Brain pericyte (primary cell): ENCODE results near the gene TRUB2.
A peak's percentile ranks its signal among the peaks of the same experiment; 100 is the strongest.
"Not testable (repeated sequence)": the region's sequence is repeated elsewhere in the genome, so short reads cannot be mapped to it uniquely, and the experiment has no call there.

Source experiments
- DNase-seq: peaks from one replicate; pipeline ENCODE4 v3.0.0-alpha.2; 2012; ENCODE audit warnings: low read depth, low spot score

Gene TRUB2

DNA sequence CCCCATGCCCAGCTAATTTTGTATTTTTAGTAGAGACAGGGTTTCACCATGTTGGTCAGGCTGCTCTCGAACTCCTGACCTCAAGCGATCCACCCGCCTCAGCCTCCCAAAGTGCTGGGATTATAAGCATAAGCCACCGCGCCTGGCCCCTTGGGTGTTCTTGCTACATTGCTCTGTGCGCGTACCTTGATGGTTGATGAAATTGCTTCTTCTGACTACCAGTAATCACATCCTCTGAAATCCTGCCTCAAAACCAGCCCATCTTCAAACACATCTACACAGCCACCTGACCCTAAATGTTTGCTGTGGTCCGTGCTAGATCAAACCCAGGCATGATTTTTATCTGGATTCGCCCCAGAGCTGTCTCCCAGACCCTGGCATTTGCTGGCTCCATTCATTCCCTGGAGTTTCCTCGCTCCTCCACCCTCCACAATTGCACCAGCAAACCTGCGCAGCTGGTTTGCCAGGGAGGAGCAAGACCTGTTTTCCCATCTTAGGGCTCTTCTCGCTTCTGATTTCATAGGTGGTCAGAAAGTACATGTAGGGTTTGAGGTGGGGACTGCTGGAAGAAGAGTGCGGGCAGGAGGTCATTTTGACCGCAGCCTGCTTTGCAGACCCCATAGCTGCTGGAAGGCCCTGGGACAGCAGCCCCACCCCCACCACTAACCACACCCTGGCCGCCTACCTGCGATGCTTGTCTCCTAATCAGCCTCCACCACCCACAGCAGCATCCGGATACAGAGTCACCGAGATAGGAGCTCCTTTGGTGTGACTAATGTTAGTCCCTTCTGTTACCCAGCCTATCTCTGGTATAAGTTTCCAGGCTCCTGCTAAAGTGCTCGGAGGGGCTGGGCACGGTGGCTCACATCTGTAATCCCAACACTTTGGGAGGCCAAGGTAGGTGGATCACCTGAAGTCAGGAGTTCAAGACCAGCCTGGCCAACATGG lies 23.4 kb downstream of the TRUB2 start:
- DNase-seq: no peak

DNA sequence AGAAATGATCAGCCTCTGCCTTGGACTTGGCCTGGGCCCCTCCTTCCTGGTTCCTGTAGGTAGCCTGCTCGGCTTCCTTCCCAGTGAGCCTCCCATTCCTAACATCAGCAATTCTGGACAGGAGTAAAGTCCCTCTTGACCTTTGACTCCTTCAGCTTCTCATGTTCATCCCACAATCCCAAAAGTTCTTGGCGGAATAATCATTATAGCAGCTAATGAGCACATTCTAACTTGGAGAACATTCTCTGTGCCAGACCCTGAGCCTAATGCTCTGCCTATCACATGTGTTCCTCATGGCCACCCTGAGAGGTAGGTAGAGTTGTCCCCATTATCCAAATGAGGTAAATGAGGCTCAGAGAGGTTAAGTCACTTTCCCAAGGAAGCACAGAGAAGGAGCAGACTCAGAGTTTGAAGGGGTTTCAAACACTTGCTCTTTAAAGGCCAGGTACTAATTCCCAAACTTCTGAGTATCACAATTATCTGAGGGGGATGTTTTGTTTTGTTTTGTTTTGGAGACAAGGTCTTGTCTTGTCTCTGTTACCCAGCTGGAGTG lies 24.9 kb downstream of the TRUB2 start:
- DNase-seq: no peak

DNA sequence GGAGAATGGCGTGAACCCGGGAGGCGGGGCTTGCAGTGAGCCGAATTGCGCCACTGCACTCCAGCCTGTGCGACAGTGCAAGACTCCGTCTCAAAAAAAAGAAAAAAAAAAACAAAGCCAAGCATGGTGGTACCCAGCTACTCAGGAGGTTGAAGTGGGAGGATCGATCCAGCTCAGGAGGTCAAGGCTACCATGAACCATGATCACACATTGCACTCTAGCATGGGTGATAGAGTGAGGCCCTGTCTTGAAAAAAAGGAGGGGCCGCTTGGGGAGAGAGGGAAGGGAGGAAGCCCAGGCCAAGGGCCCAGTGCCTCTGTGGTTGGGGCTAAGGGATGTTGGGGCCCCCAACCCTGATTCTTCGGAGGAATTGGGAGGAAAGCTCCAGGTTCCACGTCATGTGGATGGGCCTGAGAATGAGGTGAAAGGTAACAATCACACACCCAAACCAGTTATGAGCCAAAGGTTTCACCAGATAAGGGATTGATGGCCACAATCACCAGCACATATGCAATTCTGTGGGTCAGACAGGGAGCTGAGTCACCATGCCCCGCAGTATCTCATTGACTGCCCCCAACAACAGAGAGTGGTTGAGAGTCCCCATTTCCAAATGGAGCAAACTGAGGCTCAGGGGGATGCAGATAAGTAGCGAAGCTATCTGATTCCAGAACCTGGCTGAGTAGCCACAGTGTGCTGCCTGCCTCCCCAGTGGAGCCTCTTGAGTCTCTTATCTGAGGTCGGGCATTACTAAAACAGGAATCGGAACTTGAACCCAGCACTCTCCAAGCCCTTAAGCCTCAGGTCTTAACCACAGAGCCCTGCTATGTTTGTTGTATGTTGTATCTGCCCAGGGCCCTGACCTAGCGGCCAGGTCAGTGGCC lies 25.7 kb downstream of the TRUB2 start:
- DNase-seq: no peak

DNA sequence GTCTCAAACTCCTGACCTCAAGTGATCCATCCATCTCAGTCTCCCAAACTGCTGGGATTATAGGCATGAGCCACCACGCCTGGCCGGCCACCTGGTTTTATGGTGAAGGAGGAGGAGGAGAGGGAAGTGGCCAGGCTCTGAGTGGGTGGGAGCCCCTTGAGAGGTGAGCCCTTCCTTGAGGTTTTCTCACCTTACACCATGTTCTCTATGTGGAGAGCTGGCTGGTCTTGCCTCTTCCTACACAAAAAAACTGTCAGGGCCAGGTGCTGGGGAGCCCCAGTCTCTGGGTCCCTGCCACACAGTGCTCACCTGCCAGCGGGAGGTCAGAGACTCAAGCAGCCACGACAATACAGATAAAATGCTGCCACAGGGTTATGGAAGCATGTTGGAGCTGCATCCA lies 28.1 kb downstream of the TRUB2 start:
- DNase-seq: no peak

DNA sequence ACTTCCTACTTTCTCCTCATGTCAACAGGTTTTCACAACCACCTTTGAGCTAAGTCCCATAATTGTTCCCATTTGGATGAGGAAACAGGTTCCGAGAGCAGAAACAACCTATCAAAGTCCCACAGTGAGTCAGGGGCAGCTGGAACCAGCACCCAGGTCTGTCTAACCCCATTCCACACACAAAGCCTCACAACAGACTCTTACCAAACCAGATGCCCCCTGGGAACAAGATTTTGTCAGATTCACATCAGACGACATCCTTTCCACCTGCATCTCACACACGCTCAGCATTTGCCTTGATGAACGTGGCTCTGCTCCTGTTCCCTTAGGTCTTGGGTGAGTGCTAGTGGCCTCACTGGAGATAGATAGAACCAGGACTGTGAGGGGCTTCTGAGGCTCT lies 29.2 kb downstream of the TRUB2 start:
- no peak for DNase-seq

DNA sequence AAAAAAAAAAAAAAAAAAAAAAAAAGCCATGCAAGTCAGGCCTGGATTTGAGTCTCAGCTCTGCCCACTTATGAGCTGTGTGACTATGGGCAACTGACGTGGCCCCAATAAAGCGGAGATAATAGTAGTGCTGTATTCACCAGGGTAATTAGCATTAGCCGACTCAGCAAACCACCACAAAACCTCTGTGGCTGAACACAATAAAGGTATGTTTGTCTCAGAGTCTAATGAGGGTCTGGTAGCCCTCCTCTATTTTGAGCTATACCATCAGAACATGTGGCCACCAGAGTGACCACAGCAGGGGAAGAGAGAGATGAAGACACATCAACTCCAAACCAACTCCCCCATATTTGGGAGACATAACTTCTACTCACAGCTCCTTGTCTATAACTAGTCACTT lies 30.2 kb downstream of the TRUB2 start:
- no peak for DNase-seq

DNA sequence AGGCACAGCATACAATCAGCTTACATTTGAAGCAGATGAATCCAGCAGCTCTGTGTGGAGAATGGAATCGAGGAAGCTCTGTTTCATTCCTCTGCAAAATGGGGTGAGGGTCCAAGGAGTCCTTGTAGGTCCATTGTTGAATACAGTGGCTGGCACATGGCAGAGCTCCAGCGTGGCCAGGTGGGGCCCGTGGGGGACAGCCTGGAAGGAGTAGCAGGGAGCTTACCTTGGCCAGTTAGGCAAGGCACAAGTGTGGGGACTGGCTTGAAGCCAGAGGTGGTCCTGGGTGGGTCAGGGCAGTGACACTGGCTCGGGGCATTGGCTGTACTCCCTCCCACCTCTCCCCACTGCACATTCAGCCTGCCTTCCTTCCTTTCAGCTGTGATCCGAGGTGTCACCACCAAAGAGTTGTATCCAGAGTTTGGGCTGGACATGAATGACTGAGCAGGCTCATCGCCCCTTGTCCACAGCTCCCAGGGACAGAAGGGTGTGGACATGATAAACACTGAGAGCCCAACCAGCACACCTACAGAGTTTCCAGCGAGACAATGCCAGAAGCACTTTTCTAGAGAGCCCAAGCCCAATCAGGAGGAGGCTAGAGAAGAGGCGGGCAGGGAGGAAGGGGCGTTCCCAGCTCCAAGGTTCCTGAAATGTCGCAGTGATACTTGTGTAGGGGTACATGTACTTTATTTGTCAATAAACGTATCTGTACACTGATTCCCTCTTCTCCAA lies 33.8 kb downstream of the TRUB2 start:
- DNase-seq: no peak

DNA sequence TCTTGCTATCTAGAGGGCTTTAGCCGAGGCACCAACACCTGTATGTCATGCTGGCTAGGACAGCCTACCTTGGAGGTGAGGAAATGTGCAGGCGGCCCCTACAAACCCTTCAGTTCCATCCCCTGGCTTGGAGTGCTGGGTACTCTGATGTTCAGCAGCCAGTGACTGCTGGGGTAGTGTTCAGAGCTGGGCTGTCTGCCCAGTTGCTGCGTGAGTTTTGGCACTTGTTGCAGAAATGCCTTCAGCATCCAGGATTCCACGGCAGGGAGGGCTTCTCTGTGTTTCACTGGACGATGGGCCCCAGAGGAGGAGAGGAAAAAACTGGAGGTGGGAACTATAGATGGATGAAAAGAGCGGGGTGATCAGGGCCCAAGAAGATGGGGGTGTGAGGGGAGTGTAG lies 35.8 kb downstream of the TRUB2 start:
- no peak for DNase-seq

DNA sequence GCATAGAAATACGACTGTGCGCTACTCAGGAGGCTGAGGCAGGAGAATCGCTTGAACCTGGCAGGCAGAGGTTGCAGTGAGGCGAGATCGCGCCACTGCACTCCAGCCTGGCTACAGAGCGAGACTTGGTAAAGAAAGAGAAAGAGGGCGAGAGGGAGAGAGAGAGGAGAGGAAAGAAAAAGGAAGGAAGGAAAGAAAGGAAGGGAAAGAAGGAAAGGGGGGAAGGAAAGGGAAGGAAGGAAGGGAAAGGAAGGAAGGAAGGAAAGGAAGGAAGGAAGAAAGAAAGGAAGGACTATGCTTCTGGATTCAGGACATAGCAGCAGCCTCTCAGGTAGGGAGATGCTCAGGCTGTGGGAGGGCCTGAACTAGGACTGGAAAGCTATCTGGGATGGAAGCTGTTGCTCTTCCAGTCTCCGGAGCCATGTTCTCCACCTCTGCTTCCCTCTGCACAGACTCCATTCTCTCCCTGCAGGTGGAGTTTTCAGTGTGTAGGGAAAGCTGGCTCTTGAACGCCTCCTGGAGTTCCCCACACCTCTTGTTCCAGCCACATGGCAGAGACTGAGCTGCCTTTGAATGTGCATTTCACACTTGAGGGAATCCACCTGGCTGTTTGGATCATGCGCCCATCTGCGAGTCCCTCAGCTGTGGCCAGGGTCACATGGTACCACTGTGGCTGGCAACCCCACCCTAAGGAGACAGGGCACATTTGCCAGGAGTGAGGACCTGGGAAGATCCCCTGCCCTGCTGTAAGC lies 37.0 kb downstream of the TRUB2 start:
- no peak for DNase-seq

DNA sequence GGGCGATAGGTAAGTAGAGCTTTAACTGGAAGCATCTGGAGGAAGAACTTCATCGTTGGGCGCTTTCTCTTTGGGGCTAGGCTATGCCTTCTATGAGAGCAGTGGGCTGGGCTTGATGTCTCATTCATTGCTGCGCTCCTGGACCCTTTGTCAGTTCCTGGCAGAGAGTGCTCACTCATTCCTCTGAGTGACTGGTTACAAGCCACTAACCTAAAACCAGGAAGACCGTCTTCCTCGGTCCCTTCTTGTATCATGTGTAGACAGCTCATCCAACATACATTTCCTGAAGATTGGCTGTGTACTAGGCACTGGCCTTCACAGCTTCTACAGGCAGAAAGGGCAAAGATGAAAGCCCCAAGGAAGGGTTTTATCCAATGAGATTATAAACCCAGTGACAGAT lies 39.7 kb downstream of the TRUB2 start:
- no peak for DNase-seq

DNA sequence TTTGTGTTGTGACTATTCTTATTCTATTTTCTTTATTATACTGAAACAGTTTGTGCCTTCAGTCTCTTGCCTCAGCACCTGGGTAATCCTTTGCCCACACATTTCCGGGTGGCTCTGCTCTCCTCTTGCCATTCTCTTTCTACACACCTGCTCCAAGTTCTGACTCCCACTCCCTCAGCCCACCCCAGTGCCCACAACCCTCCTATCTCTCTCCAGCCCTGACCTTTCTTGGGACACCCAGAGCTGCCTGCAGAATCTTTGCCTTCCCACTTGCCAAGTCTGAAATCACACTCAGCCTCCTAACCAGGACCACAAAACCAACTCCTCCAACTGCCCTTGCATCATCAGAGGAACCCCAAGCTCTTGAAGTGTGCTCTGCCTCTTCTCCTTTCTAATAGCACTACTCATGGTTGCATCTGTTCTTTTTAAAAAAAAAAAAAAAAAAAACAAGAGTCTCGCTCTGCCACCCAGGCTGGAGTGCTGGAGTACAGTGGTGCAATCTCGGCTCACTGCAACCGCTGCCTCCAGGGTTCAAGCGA lies 42.1 kb downstream of the TRUB2 start:
- no peak for DNase-seq

DNA sequence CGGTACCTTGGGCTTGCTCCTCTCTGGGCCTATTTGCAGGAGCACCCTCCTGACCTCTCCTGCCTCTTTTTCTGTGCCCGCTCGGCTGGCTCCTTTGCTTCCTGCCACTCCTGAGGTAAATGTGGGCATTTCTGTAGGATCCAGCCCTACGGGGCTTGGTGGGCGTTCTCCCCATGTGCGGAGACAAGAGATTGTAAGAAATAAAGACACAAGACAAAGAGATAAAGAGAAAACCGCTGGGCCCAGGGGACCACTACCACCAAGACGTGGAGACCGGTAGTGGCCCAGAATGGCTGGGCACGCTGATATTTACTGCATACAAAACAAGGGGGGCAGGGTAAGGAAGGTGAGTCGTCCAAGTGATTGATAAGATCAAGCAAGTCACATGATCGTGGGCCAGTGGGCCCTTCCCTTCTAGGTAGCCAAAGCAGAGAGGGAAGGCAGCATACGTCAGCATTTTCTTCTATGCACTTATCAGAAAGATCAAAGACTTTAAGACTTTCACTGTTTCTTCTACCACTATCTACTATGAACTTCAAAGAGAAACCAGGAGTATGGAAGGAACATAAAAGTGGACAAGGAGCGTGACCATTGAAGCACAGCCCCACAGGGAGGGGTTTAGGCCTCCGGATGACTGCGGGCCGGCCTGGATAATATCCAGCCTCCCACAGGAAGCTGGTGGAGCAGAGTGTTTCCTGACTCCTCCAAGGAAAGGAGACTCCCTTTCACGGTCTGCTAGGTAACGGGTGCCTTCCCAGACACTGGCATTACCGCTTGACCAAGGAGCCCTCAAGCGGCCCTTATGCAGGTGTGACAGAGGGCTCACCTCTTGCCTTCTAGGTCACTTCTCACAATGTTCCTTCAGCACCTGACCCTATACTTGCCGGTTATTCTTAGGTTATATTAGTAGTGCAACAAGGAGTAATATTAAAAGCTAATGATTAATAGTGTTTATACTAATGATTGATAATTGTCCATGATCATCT lies 42.9 kb downstream of the TRUB2 start:
- not testable (repeated sequence) for DNase-seq

DNA sequence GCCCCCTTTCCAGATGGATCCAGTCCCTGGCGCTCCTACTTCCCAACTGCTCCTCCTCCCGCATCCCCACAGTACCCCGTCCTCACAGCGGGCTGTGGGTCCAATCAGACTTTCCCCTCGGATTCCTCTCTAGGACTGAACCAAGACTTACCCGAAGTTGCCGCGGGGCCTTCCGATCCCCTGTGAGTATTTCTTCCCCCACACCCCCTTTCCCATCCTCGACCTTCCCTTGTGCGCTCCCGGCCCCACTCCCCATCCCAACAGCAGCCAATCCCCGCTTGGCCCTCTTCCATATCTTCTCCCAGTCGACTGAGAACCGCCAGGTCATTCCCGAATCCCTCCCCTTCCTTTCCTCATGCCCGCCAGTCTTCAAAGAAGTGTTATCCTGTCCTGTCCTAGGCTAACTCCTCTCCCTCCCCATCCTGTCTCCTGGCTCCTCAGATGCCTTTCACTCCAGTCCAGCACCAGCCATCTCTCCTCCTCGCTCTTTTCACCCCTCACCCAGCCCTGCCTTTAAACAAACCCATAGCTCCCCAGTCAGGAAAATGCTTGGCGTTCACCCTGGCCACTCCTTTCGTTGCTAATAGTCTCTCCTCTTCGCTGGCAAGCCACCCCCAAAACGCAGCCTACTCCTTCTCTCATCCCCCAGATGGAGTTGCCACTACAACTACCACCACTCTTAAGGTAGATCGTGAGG lies 45.5 kb downstream of the TRUB2 start:
- DNase-seq: no peak

DNA sequence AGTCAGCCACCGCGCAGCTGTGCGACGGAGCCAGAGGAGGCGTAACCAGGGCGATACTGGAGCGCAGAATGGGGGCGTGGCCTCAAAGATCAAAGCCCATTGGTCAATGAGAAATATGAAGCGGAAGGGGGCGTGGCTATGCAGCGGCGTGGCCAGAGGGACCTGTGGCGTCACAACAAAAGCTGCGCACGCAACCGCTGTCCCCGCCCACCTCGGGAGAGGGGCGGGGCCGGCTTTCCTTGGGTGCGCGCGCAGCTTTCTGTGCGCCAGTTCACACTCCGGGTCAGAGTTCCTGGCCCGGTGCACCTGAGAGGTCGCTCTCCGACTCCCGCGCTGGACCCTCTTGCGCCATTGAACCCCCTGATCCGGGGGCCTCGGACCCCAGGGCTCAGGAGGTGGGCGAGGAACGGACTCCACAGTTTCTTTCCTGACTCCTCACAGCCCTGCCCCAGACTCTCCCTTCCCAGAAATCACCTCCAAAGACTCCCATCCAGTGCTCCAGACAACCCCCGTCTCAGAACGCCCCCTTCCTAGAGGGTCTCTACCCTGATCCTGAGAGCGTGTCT lies 46.2 kb downstream of the TRUB2 start, which contains the start of gene SWI5:
Gene SWI5 (plus strand): TSS at position 269 of the 566 bp plus-strand sequence.
- peak; percentile 98 for DNase-seq

DNA sequence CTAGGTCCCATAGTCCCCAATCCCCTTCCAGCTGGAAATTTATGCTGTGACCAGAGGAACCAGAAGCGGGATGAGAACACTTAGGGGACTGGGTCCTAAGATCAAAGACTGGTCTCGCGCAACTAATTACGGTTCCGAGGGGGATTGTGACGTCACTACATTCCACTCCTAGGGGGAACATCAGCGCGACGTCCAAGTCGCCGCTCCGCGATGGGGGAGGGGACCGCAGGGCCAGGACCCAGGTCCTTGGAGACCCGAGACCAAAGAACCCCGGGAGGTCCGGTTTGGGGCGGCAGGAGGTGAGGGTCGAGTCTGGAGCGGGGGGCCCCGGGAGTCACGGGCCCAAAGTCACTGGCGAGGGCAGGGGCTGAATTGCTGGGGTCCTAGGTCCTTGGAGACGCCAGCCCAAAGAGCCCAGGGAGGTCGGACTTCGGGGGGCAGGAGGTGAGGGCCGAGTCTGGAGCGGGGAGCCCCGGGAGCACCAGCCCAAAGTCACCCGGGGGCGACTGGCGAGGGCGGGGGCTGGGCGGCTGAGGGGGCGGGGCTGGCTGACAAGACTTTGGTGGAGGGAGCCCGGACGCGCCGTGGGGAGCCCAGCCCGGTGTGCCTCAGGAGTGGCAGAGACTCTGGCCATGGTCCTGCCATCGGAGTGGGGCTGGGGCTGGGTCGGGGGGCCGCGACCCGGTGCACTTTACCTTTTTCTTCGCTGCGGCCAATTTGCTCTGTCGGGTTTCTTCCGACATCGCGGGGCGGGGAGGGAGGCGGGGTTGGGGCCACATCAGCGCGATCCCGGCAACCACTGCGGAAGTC lies 46.8 kb downstream of the TRUB2 start, which contains the start of gene GOLGA2:
Gene GOLGA2 (minus strand): TSS at position 810 of the 810 bp plus-strand sequence. CDS start 31 bp downstream, at position 779.
- no peak for DNase-seq

DNA sequence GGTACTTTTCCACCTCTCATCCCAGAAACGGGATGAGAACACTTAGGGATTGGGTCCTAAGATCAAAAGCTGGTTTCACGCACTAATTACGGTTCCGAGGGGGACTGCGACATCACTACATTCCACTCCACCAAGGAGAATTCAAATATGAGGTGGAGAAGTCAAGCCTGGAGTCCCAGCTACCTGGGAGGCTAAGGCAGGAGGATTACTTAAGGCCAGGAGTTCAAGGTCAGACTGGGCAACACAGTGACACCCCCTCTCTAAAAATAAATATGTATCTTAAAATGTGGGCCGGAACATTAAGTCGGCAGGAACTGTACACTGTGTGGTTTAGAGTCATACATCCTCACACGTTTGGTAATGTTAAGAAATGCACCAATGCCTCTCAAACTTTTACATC lies 48.0 kb downstream of the TRUB2 start:
- DNase-seq: no peak

DNA sequence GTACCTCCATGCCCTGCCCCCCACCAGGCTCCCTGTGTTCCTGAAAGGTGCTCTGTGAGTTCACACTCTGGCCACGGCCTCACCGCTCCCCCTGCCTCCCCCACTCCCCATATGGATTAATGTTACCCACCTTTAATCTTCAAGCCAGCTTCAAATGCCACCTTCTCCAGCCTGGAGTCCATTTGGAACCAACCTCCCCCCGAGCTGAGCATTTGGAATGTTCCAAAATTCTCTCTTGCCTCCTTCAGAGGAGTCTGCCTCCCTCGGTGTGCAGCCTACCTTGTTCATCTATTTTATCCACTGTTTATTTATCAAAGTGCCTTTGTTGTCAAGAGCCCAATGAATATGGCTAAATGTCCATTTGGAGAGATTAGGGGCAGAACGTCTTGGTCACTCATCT lies 50.7 kb downstream of the TRUB2 start:
- DNase-seq: no peak
